Measurements from ENCODE around the gene DDI2. TPM values are rescaled to one million over a fixed set of nuclear protein-coding genes. Genes with fewer than 3 reads are reported as not detected.
"Not testable (repeated sequence)": the region's sequence is repeated elsewhere in the genome, so short reads cannot be mapped to it uniquely, and the experiment has no call there.

DDI2 gene
- total RNA-seq, 1 donor from 2014 or later = 23.3 TPM

DNA sequence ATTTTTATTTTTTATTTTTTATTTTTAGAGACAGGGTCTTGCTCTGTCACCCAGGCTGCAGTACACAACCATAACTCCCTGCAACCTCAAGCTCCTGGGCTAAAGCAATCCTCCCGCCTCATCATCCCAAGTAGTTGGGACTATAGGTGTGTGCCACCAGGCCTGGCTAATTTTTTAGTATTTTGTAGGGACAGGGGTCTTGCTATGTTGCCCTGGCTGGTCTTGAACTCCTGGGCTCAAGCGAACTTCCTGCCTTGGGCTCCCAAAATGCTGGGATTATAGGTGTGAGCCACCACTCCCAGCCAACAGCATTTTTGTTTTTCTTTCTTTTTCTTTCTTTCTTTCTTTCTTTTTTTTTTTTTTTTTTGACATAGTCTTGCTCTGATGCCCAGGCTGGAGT is 80.9 kb downstream of the DDI2 start:
- TF ChIP-seq, protein P1, sequence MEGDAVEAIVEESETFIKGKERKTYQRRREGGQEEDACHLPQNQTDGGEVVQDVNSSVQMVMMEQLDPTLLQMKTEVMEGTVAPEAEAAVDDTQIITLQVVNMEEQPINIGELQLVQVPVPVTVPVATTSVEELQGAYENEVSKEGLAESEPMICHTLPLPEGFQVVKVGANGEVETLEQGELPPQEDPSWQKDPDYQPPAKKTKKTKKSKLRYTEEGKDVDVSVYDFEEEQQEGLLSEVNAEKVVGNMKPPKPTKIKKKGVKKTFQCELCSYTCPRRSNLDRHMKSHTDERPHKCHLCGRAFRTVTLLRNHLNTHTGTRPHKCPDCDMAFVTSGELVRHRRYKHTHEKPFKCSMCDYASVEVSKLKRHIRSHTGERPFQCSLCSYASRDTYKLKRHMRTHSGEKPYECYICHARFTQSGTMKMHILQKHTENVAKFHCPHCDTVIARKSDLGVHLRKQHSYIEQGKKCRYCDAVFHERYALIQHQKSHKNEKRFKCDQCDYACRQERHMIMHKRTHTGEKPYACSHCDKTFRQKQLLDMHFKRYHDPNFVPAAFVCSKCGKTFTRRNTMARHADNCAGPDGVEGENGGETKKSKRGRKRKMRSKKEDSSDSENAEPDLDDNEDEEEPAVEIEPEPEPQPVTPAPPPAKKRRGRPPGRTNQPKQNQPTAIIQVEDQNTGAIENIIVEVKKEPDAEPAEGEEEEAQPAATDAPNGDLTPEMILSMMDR (IDR thresholded peaks at IDR 0.05) = no peak
- no peaks in the 10 kb centered on the region for H3K27me3 Mint-ChIP-seq (ENCODE audit: insufficient read depth, low read depth)
- peaks cover 6% of the 10 kb centered on the region for H3K4me1 Mint-ChIP-seq
- H2AFZ ChIP-seq (replicated peaks) = no peak overlapping the region
- H3K4me3 ChIP-seq = no peak overlapping the region
- H3K9ac ChIP-seq = no peak overlapping the region
- H4K20me1 ChIP-seq (ENCODE audit: low read depth) = peaks cover 21% of the 10 kb centered on the region
- H3K4me2 ChIP-seq = no peak overlapping the region
- no peaks in the 10 kb centered on the region for H3K9me3 ChIP-seq (ENCODE audit: low read depth)
- no peak overlapping the region for H3K27ac Mint-ChIP-seq
- H3K4me3 Mint-ChIP-seq = no peak overlapping the region
- H3K79me2 ChIP-seq (ENCODE audit: low read depth) = peaks cover 45% of the 10 kb centered on the region
- no peak overlapping the region for H3K27ac ChIP-seq
- H3K4me1 ChIP-seq = no peaks in the 10 kb centered on the region
- peaks cover 6% of the 10 kb centered on the region for H3F3A ChIP-seq (ENCODE audit: low read depth)
- H3K27me3 ChIP-seq = no peaks in the 10 kb centered on the region
- no peaks in the 10 kb centered on the region for H3K36me3 ChIP-seq
- no peaks in the 10 kb centered on the region for H3K9me3 Mint-ChIP-seq
- peaks cover 8% of the 10 kb centered on the region for H3K36me3 Mint-ChIP-seq
- DNase-seq (ENCODE audit: low spot score) = no peak

DNA sequence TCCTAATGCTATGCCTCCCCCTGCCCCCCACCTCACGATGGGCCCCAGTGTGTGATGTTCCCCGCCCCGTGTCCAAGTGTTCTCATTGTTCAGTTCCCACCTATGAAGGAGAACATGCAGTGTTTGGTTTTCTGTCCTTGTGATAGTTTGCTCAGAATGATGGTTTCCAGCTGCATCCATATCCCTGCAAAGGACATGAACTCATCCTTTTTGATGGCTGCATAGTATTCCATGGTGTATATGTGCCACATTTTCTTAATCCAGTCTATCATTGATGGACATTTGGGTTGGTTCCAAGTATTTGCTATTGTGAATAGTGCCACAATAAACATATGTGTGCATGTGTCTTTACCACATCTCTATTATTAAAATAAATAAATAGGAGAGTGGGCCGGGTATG is 82.1 kb downstream of the DDI2 start:
- H4K20me1 ChIP-seq (ENCODE audit: low read depth) = peaks cover 29% of the 10 kb centered on the region
- peaks cover 14% of the 10 kb centered on the region for H3K4me1 Mint-ChIP-seq

DNA sequence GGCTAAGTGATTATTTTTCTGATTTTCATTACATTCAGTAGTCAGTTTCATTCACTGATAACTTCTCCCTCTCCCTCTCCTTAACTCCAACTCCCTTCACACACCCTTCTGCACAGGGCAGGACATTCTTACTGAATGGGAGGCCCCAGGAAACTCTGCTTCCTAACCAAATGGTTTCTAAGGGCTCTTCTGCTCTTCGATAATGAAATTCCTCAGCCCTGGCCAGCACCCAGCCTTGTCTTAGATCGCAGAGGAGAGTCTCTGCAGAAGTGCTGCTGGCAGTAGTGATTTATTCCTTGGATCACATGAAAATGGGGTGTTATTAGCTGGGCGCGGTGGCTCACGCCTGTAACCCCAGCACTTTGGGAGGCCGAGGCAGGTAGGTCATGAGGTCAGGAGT is 83.2 kb downstream of the DDI2 start:
- Histone ChIP-seq H3K79me2 (ENCODE audit: low read depth) (peaks cover 30% of the 10 kb centered on the region), H4K20me1 (ENCODE audit: low read depth) (peaks cover 22% of the 10 kb centered on the region), H3K4me2 (no peak overlapping the region), H3K27ac (no peak overlapping the region), H2AFZ (replicated peaks) (no peak overlapping the region), H3K4me3 (no peak overlapping the region), H3K9me3 (ENCODE audit: low read depth) (no peaks in the 10 kb centered on the region), H3K27me3 (no peaks in the 10 kb centered on the region), H3K4me1 (no peaks in the 10 kb centered on the region), H3K36me3 (no peaks in the 10 kb centered on the region), H3F3A (ENCODE audit: low read depth) (peaks cover 6% of the 10 kb centered on the region), H3K9ac (no peak overlapping the region)
- peaks cover 3% of the 10 kb centered on the region for H3K36me3 Mint-ChIP-seq
- TF ChIP-seq EZH2phosphoT487 (IDR thresholded peaks at IDR 0.05) (no peak), EZH2 (IDR thresholded peaks at IDR 0.05) (no peak)
- TF ChIP-seq, protein P1 (IDR thresholded peaks at IDR 0.05) = no peak
- DNase-seq (ENCODE audit: low spot score) = no peak
- no peak overlapping the region for H3K4me3 Mint-ChIP-seq
- no peaks in the 10 kb centered on the region for H3K9me3 Mint-ChIP-seq
- no peaks in the 10 kb centered on the region for H3K27me3 Mint-ChIP-seq (ENCODE audit: insufficient read depth, low read depth)
- H3K4me1 Mint-ChIP-seq = peaks cover 14% of the 10 kb centered on the region
- peak overlapping the region; percentile 80 for H3K27ac Mint-ChIP-seq

More for the DNA sequence above, 82.1 kb downstream of the DDI2 start:
- H3K36me3 Mint-ChIP-seq; H3F3A ChIP-seq (ENCODE audit: low read depth); H2AFZ ChIP-seq (replicated peaks); H3K27ac ChIP-seq; H3K27me3 Mint-ChIP-seq (ENCODE audit: insufficient read depth, low read depth); H3K4me1 ChIP-seq; DNase-seq (ENCODE audit: low spot score); H3K9me3 Mint-ChIP-seq; H3K9ac ChIP-seq; H3K9me3 ChIP-seq (ENCODE audit: low read depth); H3K4me3 ChIP-seq; H3K4me2 ChIP-seq; H3K27ac Mint-ChIP-seq; H3K27me3 ChIP-seq; H3K36me3 ChIP-seq; H3K4me3 Mint-ChIP-seq: not testable (repeated sequence)
- peaks cover 42% of the 10 kb centered on the region for H3K79me2 ChIP-seq (ENCODE audit: low read depth)

DNA sequence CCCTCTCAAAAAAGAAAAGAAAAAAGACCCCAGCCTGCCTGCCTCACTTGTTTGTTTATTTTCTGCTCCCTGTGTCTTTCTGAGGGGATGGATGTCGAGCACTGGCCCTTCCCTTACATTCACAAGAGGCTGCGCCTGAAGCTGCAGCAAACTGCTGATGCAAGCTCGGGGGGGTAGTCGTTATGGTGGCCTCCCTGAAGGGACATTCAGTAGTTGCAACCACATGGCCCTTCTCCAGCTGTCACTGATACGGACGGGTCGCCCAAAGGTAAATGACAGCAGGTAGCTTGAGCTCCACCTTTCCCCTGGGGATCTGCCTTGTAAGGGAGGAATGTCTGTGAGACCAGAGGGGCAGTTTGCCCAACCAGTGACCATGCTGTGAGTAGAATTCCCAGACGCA is 84.5 kb downstream of the DDI2 start:
- H3K9me3 ChIP-seq (ENCODE audit: low read depth) = no peaks in the 10 kb centered on the region
- peaks cover 4% of the 10 kb centered on the region for H3F3A ChIP-seq (ENCODE audit: low read depth)
- H4K20me1 ChIP-seq (ENCODE audit: low read depth) = peaks cover 19% of the 10 kb centered on the region
- DNase-seq (ENCODE audit: low spot score) = no peak
- Mint-ChIP-seq H3K27ac (no peak overlapping the region), H3K27me3 (ENCODE audit: insufficient read depth, low read depth) (no peaks in the 10 kb centered on the region), H3K36me3 (peaks cover 5% of the 10 kb centered on the region), H3K4me1 (peaks cover 18% of the 10 kb centered on the region), H3K9me3 (no peaks in the 10 kb centered on the region), H3K4me3 (no peak overlapping the region)
- H2AFZ ChIP-seq (replicated peaks) = no peak overlapping the region
- no peak for TF ChIP-seq EZH2phosphoT487 (IDR thresholded peaks at IDR 0.05)
- TF ChIP-seq, protein P1 (IDR thresholded peaks at IDR 0.05) = no peak
- no peak for TF ChIP-seq EZH2 (IDR thresholded peaks at IDR 0.05)
- H3K27me3 ChIP-seq = no peaks in the 10 kb centered on the region
- H3K4me3 ChIP-seq = no peak overlapping the region
- no peak overlapping the region for H3K9ac ChIP-seq
- no peak overlapping the region for H3K4me2 ChIP-seq
- H3K79me2 ChIP-seq (ENCODE audit: low read depth) = peaks cover 29% of the 10 kb centered on the region
- H3K27ac ChIP-seq = no peak overlapping the region
- H3K36me3 ChIP-seq = no peaks in the 10 kb centered on the region
- H3K4me1 ChIP-seq = no peaks in the 10 kb centered on the region
